ENCODE results near the gene TM7SF3.

TM7SF3 gene

GRCh38 chr12:27008081-27008480 is 6.1 kb downstream of the TM7SF3 start:
- no peak for TF ChIP-seq CTCF (IDR thresholded peaks at IDR 0.05; ENCODE audit: extremely low read depth, insufficient read depth, missing control alignments)
- DNase-seq (ENCODE audit: low spot score): no peak
- in situ Hi-C loops (cut with MboI; ENCODE audit: low pct_unique_long_range_greater_than_20kb, low sequenced_read_pairs, unreplicated experiment): no loop called here

DNA sequence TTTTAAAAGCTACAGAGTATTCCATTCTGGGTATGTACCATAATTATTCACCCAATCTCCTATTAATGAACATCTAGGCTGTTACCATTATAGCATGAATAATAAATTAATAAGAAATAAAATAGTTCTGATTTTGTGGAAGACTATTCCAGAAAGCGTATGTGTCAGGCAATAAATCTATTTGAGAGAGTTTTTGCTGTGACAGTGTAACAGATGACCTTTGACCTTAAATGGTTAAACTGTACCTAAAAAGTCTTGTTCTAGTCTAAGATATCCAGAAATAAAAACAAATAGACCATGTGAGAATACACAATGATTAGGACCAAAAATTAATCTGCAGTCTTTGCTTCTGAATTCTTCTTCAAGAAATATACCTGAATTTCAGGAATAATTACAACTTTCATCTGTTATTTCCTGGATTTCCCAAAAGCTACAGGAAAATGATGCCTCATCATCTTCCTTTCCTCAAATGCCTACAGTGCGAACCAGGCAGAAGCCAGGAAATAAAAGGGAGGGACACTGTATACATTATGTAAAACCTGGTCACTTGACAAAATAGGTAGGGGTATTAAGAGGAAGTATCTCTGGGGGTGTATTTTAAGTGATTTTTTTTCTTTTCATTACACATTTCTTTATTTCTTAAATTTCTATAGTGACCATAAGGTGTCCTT is 7.3 kb downstream of the TM7SF3 start:
- no peak for TF ChIP-seq CTCF (IDR thresholded peaks at IDR 0.05; ENCODE audit: extremely low read depth, insufficient read depth, missing control alignments)
- DNase-seq (ENCODE audit: low spot score): no peak
- in situ Hi-C loops (cut with MboI; ENCODE audit: low pct_unique_long_range_greater_than_20kb, low sequenced_read_pairs, unreplicated experiment): no loop called here

- no peak for DNase-seq (ENCODE audit: low spot score)
- in situ Hi-C loops (cut with MboI; ENCODE audit: low pct_unique_long_range_greater_than_20kb, low sequenced_read_pairs, unreplicated experiment): no loop called here
- no peak for TF ChIP-seq CTCF (IDR thresholded peaks at IDR 0.05; ENCODE audit: extremely low read depth, insufficient read depth, missing control alignments)
Observed at GRCh38 chr12:27005495-27005894, 8.7 kb downstream of the TM7SF3 start.

DNA sequence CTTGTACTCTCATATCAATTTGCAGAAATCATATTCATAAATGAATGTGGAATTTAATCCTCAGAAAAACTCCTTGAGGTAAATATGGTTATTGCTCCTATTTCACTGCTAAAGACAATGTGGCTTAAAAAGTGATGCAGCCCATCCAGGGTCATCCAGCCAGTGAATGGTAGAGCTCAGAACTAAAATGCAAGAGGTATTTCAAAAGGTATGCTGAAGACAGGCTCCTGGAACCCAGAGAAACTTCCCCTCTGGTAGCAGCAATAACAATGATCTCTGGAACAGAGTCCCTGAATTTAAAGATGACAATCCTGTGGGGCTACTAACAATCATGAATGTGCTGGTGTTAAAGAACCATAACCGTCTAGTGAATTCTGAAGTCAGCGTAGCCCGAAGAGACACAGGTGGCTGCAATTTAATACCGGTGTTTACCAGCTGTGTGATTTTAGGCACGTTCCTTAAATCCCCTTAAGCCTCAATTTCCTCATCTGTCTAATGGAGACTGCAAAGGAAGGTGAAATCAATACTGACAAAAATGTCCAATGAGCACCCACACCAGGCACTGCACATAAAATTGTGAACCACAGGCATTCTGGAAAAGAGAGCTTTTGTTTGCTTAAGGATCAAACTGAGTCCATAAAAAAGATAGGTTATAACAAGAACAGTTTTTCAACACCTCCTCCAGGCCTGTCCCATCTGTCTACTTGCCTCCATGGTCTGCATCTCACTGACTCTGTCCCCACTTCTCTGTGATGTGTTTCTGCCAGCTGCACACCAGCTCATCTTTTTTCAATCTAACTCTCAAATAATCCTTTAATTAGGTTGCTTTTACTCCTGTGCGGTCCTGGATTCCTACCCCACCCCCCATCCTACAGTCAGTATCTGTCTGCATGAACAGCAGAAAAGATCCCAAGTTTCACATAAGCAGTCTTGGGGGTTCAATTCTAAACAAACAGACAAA is 10.5 kb downstream of the TM7SF3 start:
- no peak for TF ChIP-seq CTCF (IDR thresholded peaks at IDR 0.05; ENCODE audit: extremely low read depth, insufficient read depth, missing control alignments)
- no peak for DNase-seq (ENCODE audit: low spot score)
- in situ Hi-C loops (cut with MboI; ENCODE audit: low pct_unique_long_range_greater_than_20kb, low sequenced_read_pairs, unreplicated experiment): no loop called here

- TF ChIP-seq CTCF (IDR thresholded peaks at IDR 0.05; ENCODE audit: extremely low read depth, insufficient read depth, missing control alignments): no peak
- in situ Hi-C loops (cut with MboI; ENCODE audit: low pct_unique_long_range_greater_than_20kb, low sequenced_read_pairs, unreplicated experiment): no loop called here
- DNase-seq (ENCODE audit: low spot score): no peak
Observed at GRCh38 chr12:27002141-27002540, 12.0 kb downstream of the TM7SF3 start.

DNA sequence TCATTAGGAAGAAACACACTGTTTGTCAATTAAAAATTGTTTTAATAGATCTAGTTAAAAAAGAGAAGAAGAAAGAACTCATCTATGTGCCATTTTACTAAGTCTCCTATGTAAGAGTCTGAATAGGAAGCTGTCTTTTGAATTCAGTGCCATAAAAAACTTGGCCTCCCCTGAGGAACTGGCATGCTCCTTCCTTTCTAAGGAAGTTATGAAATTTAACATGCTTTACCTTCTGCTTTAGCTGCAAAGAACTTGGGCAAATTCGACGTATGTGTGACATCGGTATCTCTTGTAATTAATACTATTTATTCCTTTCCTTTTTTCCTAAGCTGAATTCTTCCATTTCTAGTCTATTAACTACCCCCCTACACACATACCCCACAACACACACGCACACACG is 12.5 kb downstream of the TM7SF3 start:
- in situ Hi-C loops (cut with MboI; ENCODE audit: low pct_unique_long_range_greater_than_20kb, low sequenced_read_pairs, unreplicated experiment): no loop called here
- DNase-seq (ENCODE audit: low spot score): no peak
- no peak for TF ChIP-seq CTCF (IDR thresholded peaks at IDR 0.05; ENCODE audit: extremely low read depth, insufficient read depth, missing control alignments)
